Measurements from ENCODE around the gene ASB15. TPM values are rescaled to one million over a fixed set of nuclear protein-coding genes. Genes with fewer than 3 reads are reported as not detected.

The ASB15 gene
- total and polyA plus RNA-seq, 10 donors = 0.03 TPM; not detected in 9

- WGBS, 5 donors = 91 to 98% (median 97%) methylated on average over 6 of the region's 6 CpGs
- H3K4me1 ChIP-seq = no peaks in the 10 kb centered on the region
- no peak overlapping the region for H3K4me3 ChIP-seq
- TF ChIP-seq POLR2A (IDR thresholded peaks at IDR 0.05) = no peak
- TF ChIP-seq CTCF (IDR thresholded peaks at IDR 0.05 in 8 of 11, conservative IDR thresholded peaks at IDR 0.05 in 3 of 11) = no peak
- TF ChIP-seq POLR2AphosphoS5 (IDR thresholded peaks at IDR 0.05) = no peak
- DNase-seq = no peak
- no peaks in the 10 kb centered on the region for H3K9me3 ChIP-seq
- no peak overlapping the region for H3K27ac ChIP-seq
- H3K27me3 ChIP-seq (replicated peaks in 1 of 7) = peaks cover 0 to 9% (median 0%) of the 10 kb centered on the region in 7 donors
- intact Hi-C loops (cut with DNase I; ENCODE audit: low total_unique reads) = no loop called here
- H3K36me3 ChIP-seq = no peaks in the 10 kb centered on the region
Observed at GRCh38 chr7:123663200-123663599, 61.6 kb downstream of the ASB15 start.

GRCh38 chr7:123665157-123665556, 63.5 kb downstream of the ASB15 start:
- no peaks in the 10 kb centered on the region for H3K36me3 ChIP-seq
- no peak overlapping the region for H3K27ac ChIP-seq
- no peak for DNase-seq
- intact Hi-C loops (cut with DNase I; ENCODE audit: low total_unique reads) = no loop called here
- H3K4me3 ChIP-seq = no peak overlapping the region
- WGBS, 5 donors = 66 to 96% (median 92%) methylated on average over 2 of the region's 2 CpGs
- peaks cover 0 to 9% (median 0%) of the 10 kb centered on the region in 7 donors for H3K27me3 ChIP-seq (replicated peaks in 1 of 7)
- H3K4me1 ChIP-seq = no peaks in the 10 kb centered on the region
- no peak for TF ChIP-seq POLR2A (IDR thresholded peaks at IDR 0.05)
- TF ChIP-seq CTCF (IDR thresholded peaks at IDR 0.05 in 8 of 11, conservative IDR thresholded peaks at IDR 0.05 in 3 of 11) = no peak
- TF ChIP-seq POLR2AphosphoS5 (IDR thresholded peaks at IDR 0.05) = no peak
- H3K9me3 ChIP-seq = no peaks in the 10 kb centered on the region

GRCh38 chr7:123665896-123666295, 64.3 kb downstream of the ASB15 start:
- Histone ChIP-seq H3K9me3 (no peaks in the 10 kb centered on the region), H3K36me3 (no peaks in the 10 kb centered on the region), H3K4me3 (no peak overlapping the region), H3K4me1 (no peaks in the 10 kb centered on the region), H3K27me3 (replicated peaks in 1 of 7) (peaks cover 0 to 9% (median 0%) of the 10 kb centered on the region in 7 donors), H3K27ac (no peak overlapping the region)
- TF ChIP-seq CTCF (IDR thresholded peaks at IDR 0.05 in 8 of 11, conservative IDR thresholded peaks at IDR 0.05 in 3 of 11) (no peak), POLR2A (IDR thresholded peaks at IDR 0.05) (no peak), POLR2AphosphoS5 (IDR thresholded peaks at IDR 0.05) (no peak)
- 86 to 97% (median 90%) methylated on average over 1 of the region's 1 CpG for WGBS, 5 donors
- DNase-seq = no peak
- intact Hi-C loops (cut with DNase I; ENCODE audit: low total_unique reads) = no loop called here

- no peaks in the 10 kb centered on the region for H3K4me1 ChIP-seq
- peaks cover 0 to 9% (median 0%) of the 10 kb centered on the region in 7 donors for H3K27me3 ChIP-seq (replicated peaks in 1 of 7)
- TF ChIP-seq CTCF (IDR thresholded peaks at IDR 0.05 in 8 of 11, conservative IDR thresholded peaks at IDR 0.05 in 3 of 11) = no peak
- no peak for TF ChIP-seq POLR2AphosphoS5 (IDR thresholded peaks at IDR 0.05)
- TF ChIP-seq POLR2A (IDR thresholded peaks at IDR 0.05) = no peak
- no peak for DNase-seq
- H3K36me3 ChIP-seq = no peaks in the 10 kb centered on the region
- intact Hi-C loops (cut with DNase I; ENCODE audit: low total_unique reads) = no loop called here
- no peak overlapping the region for H3K4me3 ChIP-seq
- WGBS, 5 donors = 33 to 70% (median 50%) methylated on average over 1 of the region's 1 CpG
- no peaks in the 10 kb centered on the region for H3K9me3 ChIP-seq
- H3K27ac ChIP-seq = no peak overlapping the region
Observed at GRCh38 chr7:123666492-123666891, 64.9 kb downstream of the ASB15 start.

Measured in spleen (tissue), 11 donors.